GM18507 (cell line): ENCODE results near the gene KCNMA1.
"Not testable (repeated sequence)": the region's sequence is repeated elsewhere in the genome, so short reads cannot be mapped to it uniquely, and the experiment has no call there.

ENCODE experiments used
- DNase-seq: peaks from one replicate; pipeline ENCODE4 v3.0.0; 2011; ENCODE audit warnings: low read depth; ENCODE audit not compliant: insufficient read length; ENCODE audit errors: extremely low spot score
- FAIRE-seq: peaks from 2 replicates; lab custom pipeline; 2011; peaks lifted over from hg19 to GRCh38; lab: Jason Lieb, UNC

The KCNMA1 gene

DNA sequence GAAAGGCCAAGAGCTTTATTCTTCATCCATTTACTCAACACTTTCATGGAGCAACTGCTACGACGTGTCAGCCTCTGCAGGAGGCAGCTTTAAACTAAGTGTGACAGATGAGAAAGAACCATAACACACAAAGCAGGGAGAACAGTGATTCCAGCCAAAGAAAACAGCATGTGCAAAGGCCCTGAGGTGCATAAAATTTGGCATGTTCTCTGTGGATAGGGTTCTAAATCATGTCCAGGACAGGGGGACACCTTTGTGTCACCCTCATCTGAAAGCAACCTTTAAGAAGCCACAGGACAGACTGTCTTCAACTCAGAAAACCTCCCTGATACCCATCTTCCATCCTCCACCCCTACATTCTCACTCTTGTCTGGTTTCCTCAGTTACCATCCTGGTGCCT is 116.6 kb downstream of the KCNMA1 start:
- FAIRE-seq (no peak), DNase-seq (no peak)

DNA sequence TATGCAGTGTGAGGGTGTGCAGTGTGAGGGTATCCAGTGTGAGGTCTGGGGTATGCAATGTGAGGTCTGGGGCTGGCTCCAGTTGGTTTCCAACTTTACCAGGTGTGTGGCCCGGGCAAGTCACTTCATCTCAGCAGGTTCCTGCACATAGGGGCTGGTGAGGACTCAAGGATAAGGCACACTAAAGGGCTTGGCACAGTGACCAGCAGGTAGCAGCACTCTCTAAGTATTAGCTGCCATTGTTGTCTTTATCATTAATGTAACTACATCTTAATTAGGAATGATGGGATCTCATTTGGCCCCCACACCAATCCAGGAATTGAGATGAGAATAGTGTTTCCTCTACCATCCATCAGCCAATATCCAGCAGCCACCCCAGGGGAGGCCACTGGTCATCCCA is 117.3 kb downstream of the KCNMA1 start:
- DNase-seq (no peak), FAIRE-seq (no peak)

DNA sequence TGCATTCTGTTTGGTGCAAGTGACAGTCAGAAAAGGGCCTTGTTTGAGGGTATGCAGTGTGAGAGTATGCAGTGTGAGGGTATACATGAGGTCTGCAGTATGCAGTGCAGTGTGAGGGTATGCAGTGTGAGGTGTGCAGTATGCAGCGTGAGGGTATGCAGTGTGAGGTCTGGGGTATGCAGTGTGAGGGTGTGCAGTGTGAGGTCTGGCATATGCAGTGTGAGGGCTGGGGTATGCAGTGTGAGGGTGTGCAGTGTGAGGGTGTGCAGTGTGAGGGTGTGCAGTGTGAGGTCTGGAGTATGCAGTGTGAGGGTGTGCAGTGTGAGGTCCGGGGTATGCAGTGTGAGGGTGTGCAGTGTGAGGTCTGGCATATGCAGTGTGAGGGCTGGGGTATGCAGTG is 117.8 kb downstream of the KCNMA1 start:
- not testable (repeated sequence) for DNase-seq, FAIRE-seq

DNA sequence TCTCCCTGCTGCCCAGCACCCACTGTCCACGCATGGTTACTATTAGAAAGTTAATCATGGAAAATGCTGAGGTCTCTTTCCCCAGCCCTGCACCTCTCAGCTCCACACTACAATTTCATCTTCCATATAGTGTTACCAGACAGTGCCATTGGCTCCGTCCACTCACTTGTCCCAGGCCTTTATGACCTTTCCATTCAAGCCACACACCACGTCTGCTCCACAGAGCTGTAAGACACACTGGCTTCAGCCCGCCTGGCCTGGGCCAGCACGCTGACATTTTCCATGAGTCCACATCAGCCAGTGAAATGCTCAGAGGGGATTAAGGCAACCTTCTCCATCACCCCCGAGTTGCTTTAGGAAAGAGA is 118.7 kb downstream of the KCNMA1 start:
- FAIRE-seq (no peak), DNase-seq (no peak)

DNA sequence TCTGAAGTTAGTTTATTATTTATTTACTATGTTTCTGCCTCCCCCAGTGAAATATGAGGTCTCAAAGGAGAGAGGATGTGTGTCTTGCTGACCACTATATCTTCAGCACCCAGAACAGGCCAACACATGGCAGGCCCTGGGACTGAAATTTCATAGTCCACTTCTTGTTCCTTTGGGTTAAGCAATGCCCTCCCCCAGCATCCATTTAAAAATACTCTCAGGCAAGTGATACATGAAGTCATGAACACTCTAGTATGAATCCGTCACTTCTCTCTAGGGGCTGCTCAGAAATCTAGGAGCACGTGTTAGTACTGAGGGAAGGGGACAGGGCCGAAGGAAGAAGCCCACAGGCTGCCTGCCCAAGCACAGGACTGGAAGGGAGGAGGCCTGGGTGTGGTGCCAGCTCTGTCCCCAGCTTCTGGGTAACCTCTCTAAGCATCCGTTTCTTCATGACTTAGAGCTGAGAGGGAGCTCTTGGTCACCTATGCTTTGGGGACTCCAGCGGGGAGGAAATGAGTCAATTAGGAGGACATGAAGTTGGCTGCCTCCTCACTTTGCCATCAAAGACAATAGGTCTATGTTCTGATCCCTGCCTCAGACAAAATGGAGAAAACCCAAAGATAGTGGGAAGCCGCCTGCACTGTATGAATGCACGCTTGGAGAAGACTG is 119.2 kb downstream of the KCNMA1 start:
- FAIRE-seq = no peak
- no peak for DNase-seq

DNA sequence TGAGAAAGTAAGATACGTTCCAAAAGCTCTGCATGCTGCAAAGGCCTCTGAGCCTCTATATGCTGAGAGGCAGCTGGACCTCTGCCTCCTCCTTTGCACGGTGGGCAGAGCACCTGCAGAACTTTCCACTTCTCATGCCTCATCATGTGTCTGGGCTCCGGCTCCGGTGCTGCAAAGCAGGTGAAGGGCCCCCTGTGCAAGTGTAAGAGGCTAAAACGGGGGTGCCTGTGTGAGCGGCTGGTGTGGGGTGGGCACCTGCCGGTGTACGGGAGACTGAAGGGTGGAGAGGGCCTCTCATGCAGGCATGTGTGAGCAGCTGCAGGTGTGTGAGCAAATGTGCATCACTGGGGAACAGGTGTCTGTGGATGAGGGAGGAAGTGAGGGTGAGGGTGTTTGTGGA is 121.0 kb downstream of the KCNMA1 start:
- DNase-seq = no peak
- FAIRE-seq = no peak

DNA sequence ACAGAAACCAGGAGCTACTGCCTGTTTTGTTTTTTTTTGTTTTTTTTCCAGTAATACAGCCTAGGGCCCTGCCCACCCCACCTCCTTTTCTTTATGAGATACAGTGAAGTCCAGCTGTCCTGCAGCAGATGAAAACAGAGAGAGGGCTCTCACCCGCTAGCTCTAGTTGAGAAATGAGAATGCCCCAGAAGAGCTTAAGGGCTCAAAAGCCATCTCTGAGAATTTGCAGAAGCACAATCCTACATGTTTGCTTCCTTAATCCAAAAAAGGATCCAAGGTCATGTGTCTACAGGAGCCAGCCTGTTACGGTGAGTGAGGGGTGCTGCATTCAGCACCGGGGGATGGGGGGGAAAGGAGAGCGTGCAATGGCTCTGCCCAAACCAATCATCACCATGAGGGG is 122.7 kb downstream of the KCNMA1 start:
- FAIRE-seq (no peak), DNase-seq (no peak)

DNA sequence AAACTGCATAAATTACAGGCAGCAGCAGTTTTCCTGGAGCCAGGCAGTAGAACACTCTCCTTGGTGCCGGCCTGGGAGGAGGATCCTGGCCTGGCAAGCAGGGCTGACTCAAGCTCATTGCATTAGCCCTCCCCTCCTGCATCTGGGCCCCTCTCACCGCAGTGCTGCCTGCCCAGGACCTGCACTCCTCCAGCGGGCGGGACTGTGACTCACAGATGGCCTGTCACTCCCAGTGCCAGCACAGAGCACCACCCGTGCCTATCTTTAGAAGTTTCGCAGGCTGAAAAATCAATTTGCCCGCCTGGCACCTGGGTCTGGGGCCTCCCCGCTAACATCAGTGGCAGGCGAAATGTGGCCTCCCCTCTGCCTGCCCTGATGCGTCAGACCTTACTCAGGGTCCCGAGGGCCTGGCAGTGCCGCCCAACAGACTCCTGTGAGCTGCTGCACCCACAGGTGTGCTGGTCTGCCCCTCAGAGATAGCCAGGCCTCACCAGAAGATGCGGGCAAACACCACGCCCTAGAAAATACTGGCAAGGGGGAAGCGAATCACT is 123.8 kb downstream of the KCNMA1 start:
- DNase-seq = no peak
- FAIRE-seq = no peak

DNA sequence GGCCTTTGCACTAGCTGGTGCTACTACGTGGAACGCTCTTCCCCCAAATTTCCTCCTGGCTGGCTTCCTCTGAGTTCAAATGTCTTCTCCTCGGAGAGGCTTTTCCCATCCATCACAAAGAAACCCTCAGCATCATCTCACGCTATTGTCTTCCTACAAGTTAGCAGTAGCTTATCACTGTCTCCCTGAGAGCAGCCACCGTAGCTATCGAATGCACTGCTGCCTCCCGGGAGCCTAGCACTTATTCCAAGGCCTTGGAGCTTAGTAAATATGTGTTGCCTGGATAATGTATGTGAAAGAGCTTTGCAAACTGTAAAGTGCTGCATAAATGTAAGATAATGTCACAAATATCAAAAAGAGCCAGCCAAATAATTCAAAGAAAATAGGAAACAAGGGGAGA is 124.4 kb downstream of the KCNMA1 start:
- FAIRE-seq = no peak
- no peak for DNase-seq

DNA sequence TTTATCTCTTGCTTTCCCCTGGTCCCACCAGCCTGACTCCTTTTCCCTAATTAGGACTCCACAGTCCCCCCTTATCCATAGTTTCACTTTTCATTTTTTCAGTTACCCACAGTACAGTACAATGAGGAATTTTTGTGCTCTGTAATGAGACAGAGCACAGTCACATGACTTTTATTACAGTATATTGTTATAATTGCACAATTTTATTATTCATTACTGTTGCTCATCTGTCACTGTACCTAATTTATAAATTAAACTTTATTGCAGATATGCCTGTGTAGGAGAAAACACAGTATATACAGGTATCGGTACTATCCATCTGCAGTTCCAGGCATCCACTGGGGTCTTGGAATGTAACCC is 125.4 kb downstream of the KCNMA1 start:
- FAIRE-seq (no peak), DNase-seq (no peak)

DNA sequence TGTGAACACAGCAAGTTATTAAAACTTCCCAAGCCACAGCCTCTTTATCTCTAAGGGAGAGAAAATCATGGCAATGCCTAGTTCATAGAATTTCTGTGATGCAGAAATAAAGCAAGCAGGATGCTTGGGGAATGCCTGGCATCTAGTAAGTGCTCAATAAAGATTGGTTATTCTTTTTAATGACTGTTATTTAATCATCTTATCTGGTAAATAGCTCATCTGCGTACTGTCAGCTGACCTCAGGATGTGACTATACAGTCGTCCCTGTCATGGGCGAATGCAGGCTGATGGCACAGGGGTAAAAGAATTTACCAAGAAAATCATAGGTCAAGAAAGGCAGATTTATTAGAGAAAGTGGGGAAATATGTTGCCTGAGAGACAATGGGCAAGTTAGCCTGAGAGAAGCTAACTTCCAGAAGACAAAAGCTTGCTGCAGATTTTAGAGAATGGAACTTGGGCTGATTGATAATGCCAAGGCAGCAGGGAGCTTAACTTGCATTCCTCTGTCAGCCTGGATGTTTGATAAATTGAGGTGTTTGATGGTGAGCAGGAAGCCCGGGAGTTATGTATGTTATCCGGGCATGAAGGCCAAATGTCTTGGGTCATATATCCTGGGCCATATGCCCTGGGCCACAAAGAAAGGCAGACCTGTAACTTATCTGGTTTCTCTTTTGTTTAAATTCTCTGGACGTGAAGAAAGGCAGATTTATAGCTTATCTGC is 126.0 kb downstream of the KCNMA1 start:
- DNase-seq (no peak), FAIRE-seq (no peak)

DNA sequence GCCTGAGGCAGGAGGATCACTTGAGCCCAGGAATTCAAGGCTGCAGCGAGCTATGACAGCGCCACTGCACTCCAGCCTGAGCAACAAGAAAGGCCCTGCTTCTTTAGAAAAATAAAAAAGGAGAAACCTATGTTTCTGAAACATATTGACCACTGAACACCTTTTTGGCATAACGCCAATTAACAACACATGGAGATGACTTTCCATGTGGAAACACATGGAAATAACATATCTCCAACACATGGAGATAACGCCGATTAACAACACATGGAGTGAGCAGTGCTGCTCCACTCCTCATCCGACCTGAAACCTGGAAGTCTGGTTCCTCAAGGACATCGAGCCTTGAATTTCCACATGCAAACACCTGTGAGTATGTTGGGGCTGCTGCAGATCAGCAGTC is 126.9 kb downstream of the KCNMA1 start:
- FAIRE-seq (no peak), DNase-seq (no peak)

DNA sequence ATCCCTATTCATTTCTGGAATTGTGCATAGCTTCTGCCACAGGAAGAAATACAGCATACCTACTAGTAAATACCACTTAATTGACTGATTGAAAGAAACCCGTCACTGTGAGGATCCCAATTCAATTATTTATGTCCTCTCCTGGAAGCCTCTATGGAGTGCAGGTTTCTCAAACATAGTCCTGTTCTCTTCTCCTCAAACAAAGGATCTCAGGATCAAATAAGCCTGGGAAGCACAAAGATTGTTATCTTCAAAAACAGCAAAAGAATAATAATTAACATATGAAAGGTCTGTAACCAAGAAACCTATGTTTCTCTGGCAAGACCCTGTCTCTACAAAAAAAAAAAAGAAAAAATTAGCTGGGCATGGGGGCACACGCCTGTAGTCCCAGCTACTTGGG is 127.3 kb downstream of the KCNMA1 start:
- DNase-seq = no peak
- no peak for FAIRE-seq

DNA sequence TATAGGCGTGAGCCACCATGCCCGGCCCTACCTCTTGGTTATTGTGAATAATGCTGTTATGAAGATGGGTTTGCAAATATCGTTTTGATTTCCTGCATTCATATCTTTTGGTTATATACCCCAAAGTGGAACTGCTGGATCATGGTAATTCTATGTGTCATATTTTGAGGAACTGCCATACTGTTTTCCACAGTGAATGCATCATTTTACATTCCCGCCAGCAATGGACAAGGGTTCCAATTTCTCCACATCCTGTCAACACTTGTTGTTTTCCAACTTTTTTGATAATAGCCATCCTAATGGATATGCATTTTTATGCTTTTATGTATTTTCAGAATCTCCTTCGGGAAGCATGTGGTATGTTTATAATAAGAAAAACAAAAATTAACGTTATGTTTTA is 128.2 kb downstream of the KCNMA1 start:
- DNase-seq (no peak), FAIRE-seq (no peak)

DNA sequence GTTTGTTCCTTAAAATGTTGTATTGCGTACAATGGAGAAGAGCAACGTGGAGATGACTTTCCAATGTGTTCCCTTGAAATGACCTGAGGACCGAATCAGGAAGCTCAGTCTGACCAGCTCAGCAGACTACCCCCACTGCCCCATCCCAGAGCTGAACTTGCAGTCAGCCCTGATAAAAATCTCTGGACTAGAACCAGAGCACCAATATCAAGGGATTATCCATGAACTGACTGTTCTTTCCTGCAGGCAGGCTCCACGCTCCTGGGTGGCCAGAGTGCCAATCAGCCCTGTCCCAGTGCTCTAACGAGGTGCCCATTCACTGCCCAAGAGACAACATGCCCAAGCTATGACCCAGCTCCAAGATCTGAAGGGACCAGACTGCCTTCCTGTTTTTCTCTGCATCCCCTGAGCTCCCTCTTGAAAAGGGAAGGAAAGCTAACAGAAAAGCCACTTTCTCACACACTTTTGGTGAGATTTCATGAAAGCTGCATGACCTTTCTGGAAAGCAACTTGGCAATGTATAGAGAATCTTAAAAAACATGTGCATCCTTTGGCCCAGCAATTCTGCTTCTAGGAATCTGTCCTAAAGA is 130.2 kb downstream of the KCNMA1 start:
- DNase-seq (no peak), FAIRE-seq (no peak)

DNA sequence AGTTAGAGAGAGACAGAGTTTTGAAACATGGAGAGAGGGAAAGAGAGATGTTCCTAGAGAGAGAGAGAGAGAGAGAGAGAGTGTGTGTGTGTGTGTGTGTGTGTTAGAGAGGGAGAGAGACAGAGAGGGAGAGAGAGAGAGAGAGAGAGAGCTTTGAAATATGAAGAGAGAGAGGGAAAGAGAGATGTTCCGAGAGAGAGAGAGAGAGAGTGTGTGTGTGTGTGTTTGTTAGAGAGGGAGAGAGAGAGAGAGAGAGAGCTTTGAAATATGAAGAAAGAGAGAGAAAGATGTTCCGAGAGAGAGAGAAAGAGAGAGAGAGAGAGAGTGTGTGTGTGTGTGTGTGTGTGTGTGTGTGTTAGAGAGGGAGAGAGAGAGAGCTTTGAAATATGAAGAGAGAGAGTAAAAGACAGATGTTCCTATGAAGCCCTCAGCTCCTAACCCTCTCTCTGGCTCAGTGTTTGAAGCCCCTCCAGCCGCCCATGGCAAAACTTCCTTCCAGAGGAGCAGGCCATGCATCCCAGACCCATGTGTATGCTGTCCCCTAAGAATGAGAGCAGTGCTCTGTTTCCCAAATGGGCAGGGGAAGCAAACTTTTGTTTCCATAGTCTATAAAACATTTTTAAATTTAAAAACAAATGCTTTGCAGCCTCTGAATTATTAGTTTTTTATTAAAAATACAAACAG is 130.9 kb downstream of the KCNMA1 start:
- FAIRE-seq = no peak
- DNase-seq = no peak

DNA sequence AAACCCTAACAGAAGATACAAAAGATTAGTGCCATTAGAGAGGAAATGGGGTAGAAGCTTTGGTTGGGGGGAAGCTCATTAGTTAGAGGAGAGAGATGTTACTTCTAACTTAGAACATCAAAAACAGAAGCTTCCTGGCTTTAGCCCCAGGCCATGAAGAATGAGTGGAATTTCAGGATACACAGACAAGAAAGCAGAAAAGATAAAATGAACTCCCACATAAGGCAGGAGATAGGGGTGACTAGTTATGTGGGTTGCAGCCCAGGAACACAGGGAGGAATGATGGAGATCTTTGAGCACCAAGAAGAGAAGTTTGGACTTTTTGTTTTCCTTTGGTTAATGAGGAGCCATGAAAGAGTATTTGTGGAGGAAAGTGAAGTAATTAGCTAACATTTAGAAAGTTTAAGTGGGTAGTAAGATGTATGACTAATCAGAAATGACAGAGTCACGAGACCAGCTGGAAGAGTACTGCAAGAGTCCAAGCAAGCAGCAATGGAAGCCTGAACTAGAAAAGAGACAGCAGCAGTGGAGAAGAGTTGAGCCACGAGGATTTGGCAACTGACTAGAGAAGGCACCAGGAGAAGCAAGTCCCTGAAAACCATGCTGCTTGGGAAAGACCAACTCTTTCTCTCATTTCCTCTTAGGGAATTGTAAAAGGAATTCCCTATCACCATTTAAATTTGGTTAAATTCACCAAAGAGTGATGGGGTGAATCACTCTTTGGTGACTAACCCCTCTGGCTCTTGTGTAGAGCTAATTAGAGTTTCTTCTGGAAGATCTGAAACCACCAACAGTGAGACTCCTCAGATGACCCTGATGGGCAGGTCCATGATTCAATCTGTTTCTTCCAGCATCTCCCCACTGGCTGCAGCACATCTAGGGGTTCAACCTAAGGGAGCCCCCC is 131.9 kb downstream of the KCNMA1 start:
- no peak for DNase-seq
- no peak for FAIRE-seq

DNA sequence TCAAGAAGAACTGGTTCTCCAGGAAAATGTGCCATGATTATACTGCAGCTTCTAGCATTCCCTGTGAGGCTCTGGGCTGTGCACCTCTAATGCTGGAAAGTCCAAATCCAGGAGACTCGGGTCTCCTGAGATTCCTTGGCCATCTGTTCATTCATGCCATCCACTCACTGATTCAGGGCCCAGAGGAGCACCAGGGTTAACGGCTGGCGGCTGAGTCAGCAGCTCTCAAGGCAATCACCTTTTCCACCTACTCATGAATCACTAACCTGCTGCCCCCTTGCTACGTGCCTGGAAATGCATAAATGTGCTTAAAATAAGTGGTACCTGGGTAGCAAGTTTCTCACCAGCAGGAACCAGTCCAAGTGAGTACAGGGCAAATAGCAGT is 132.7 kb downstream of the KCNMA1 start:
- FAIRE-seq (no peak), DNase-seq (no peak)

DNA sequence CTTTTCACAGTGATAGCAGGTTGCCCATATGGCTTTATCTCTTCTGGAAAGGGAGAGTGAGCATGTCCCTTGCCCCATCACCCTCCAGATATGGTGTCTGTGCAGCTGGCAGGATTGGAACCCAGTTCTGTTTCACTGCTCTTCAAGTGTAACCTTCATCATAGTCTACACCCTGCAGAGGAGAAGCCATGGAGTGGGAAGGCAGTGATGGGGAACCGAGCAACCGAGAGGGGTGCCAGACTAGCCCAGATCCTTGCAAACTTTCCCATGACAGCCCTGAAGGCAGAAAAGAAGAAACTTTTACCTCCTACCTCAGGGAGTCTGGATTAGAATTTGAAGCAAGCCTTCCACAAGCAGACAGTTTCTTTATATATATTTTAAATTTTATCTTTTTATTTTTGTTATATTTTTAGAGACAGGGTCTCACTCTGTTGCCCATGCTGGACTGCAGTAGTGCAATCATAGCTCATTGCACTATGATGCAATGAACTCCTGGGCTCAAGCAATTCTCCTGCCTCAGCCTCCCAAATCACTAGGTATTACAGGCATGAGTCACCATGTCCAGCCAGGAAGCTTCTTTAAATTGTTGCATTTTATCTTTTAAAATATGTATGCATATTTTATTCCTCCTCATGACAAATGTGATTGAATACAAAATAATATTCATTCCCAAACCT is 133.3 kb downstream of the KCNMA1 start:
- FAIRE-seq (no peak), DNase-seq (no peak)
